Measurements from ENCODE around the gene PSME2. TPM values are rescaled to one million over a fixed set of nuclear protein-coding genes. Genes with fewer than 3 reads are reported as not detected.

The PSME2 gene
- total RNA-seq, 1 donor from 2014 or later = 120 TPM

DNA sequence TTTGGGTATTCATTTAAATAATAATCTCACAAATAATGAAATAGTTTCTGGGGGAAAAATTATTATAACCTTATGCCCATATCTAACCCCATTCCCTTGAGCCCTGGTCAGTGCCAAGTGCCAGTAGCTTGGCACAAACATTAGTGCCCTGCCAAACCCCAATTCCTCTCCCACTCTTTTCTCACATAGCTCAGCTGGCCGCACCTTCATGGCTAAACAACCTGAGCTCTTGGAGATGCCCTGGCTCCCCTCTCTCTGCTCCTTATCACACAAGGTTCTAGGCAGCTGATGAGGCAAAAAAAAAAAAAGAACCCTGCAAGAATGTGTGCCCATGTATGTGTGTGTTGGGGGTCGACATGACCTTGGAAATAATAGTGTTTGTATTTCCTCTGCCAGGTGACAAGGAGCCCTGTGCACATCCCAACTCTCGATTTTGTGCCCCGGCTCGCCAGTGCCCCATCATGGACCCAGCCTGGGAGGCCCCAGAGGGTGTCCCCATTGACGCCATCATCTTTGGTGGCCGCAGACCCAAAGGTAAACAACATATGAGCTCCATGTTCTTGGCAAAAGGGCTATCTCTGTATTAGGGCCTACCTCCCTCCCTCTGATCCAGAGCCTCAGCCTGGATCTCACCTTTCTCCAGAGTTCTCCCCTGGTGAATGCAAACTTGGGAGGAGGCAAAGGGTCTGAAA is 43.9 kb downstream of the PSME2 start:
- Mint-ChIP-seq H3K27me3 (no peaks in the 10 kb centered on the region), H3K4me1 (ENCODE audit: low read depth) (no peaks in the 10 kb centered on the region), H3K27ac (no peak overlapping the region), H3K9me3 (ENCODE audit: low read depth) (peaks cover 8% of the 10 kb centered on the region), H3K36me3 (ENCODE audit: insufficient read depth) (peaks cover 23% of the 10 kb centered on the region), H3K4me3 (ENCODE audit: low read depth) (no peak overlapping the region)
- no peak for DNase-seq (ENCODE audit: low spot score, unreplicated experiment)
- TF ChIP-seq, protein P1, sequence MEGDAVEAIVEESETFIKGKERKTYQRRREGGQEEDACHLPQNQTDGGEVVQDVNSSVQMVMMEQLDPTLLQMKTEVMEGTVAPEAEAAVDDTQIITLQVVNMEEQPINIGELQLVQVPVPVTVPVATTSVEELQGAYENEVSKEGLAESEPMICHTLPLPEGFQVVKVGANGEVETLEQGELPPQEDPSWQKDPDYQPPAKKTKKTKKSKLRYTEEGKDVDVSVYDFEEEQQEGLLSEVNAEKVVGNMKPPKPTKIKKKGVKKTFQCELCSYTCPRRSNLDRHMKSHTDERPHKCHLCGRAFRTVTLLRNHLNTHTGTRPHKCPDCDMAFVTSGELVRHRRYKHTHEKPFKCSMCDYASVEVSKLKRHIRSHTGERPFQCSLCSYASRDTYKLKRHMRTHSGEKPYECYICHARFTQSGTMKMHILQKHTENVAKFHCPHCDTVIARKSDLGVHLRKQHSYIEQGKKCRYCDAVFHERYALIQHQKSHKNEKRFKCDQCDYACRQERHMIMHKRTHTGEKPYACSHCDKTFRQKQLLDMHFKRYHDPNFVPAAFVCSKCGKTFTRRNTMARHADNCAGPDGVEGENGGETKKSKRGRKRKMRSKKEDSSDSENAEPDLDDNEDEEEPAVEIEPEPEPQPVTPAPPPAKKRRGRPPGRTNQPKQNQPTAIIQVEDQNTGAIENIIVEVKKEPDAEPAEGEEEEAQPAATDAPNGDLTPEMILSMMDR (IDR thresholded peaks at IDR 0.05; ENCODE audit: unreplicated experiment) = no peak

DNA sequence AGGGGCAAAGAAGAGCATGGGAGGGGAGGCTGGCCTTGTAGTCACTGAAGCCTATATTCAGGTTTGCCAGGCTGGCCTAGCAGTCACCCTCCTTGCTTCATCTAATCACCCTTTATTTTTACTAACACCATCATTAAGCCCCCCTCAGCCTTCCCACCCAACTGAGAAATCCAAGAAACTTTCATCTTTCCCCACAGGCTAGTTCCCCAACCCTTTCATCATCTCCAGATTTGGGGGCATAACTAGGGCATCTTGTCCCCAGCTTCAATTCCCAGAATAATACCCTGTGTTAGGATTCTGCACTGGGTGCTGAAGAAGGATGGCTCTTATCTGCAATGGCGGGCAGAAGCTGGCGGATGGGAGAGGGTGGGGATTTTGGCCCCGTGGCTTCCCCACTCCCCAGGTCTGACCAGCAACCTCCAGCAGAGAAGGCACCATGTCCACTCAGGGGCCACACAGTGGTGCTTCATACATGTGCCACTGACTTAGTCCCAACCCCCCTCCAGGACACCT is 45.4 kb downstream of the PSME2 start:
- Mint-ChIP-seq H3K27me3 (no peaks in the 10 kb centered on the region), H3K4me3 (ENCODE audit: low read depth) (no peak overlapping the region), H3K27ac (peak overlapping the region; percentile 27), H3K4me1 (ENCODE audit: low read depth) (no peaks in the 10 kb centered on the region), H3K9me3 (ENCODE audit: low read depth) (peaks cover 8% of the 10 kb centered on the region), H3K36me3 (ENCODE audit: insufficient read depth) (peaks cover 23% of the 10 kb centered on the region)
- TF ChIP-seq, protein P1 (IDR thresholded peaks at IDR 0.05; ENCODE audit: unreplicated experiment) = no peak
- no peak for DNase-seq (ENCODE audit: low spot score, unreplicated experiment)

DNA sequence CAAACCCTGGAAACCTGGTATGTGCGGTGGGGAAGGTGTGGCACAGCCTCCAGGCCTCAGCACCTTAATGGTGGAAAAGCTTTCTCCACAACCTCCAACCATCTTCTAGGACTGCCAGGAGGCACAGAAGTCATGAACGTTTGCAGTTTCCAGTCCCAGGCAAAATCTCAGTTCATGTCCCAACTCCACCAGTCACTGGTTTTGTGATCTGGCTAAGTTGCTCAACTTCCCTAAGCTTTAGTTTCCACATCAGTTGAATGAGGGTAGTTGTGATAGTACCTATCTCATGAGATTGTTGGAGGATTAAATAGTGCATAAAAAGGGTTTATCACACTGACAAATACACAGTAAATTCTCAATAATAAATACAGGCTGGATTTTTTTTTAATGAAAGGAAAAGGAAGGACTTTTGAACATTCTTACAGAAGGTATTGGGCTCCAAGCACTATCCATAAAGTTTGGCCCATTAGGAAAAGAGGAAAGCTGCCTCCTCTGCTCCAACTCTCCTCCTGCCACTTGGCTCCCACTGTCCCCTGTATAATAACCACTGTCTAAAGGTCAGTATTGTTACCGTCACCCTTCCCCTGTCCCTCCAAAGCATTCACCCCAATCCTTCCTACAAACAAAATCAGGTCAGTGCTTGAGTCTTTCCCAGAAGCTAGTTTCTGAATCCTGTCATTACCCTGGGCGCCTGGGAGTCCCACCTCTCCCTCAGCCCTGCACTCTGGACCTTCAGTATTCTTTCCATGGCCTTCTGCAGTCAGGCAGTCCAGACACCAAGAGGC is 46.0 kb downstream of the PSME2 start:
- peaks cover 8% of the 10 kb centered on the region for H3K9me3 Mint-ChIP-seq (ENCODE audit: low read depth)
- H3K4me3 Mint-ChIP-seq (ENCODE audit: low read depth) = no peak overlapping the region
- TF ChIP-seq, protein P1 (IDR thresholded peaks at IDR 0.05; ENCODE audit: unreplicated experiment) = no peak
- H3K36me3 Mint-ChIP-seq (ENCODE audit: insufficient read depth) = peaks cover 23% of the 10 kb centered on the region
- DNase-seq (ENCODE audit: low spot score, unreplicated experiment) = no peak
- H3K27ac Mint-ChIP-seq = peak overlapping the region; percentile 27
- H3K27me3 Mint-ChIP-seq = no peaks in the 10 kb centered on the region
- peaks cover 4% of the 10 kb centered on the region for H3K4me1 Mint-ChIP-seq (ENCODE audit: low read depth)

DNA sequence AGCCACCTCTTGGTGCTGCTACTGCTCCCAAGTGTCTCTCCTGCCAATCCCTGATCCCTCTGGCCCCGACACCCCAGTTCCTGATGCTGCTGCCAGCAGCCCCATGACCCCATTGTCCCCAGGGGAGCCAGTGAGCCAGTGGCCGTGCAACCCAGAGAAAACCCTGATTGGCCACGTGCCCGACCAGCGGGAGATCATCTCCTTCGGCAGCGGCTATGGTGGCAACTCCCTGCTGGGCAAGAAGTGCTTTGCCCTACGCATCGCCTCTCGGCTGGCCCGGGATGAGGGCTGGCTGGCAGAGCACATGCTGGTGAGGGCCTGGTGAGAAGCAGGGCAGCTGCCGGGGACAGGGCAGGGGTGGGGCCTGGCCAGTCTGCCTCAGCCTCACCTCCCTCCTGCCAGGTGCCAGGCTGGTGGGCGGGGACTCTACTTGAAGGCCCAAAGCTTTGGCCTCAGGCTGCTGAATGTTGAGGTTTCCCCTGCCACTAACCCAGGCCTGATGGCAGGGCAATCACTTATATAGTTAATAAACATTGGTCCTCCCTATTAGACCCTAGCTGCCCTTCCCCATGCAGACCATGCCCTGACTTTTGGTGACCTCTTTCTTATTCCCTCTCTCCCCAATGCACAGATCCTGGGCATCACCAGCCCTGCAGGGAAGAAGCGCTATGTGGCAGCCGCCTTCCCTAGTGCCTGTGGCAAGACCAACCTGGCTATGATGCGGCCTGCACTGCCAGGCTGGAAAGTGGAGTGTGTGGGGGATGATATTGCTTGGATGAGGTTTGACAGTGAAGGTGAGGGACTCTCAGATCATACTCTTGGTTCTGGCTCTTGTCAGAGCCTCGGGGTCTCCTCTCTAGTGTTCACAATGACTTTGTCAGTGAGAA is 47.2 kb downstream of the PSME2 start:
- TF ChIP-seq, protein P1 (IDR thresholded peaks at IDR 0.05; ENCODE audit: unreplicated experiment) = no peak
- no peak overlapping the region for H3K4me3 Mint-ChIP-seq (ENCODE audit: low read depth)
- no peak overlapping the region for H3K27ac Mint-ChIP-seq
- H3K27me3 Mint-ChIP-seq = no peaks in the 10 kb centered on the region
- peaks cover 14% of the 10 kb centered on the region for H3K36me3 Mint-ChIP-seq (ENCODE audit: insufficient read depth)
- H3K9me3 Mint-ChIP-seq (ENCODE audit: low read depth) = no peaks in the 10 kb centered on the region
- H3K4me1 Mint-ChIP-seq (ENCODE audit: low read depth) = peaks cover 11% of the 10 kb centered on the region
- no peak for DNase-seq (ENCODE audit: low spot score, unreplicated experiment)
